Measurements from ENCODE around the gene HOXA3.

Gene HOXA3

DNA sequence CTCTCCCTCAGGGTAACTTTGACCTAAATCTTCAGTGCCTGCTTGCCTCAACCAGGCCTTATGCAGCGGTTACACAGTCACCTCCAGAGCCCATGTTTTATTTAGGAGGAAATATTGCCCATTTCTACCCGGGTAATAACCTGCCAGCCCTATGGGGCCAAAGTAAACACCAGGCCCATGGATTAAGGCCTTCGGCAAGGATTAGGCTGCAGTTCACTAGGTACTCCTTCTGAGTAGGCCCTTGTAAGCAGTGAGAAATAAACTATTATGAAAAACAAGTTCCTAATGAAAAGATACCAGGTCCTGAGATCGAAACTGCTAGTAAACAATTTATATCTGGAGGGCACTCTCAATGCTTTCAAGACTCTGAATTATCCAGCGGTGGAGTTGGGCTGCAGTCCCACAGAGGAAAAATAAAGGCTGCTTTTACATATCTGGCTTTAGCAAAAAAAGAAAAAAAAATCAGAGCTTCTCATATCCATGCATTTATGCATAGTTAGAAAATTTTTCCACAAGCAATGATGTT is 25.5 kb upstream of the HOXA3 start:
- no peak for DNase-seq

DNA sequence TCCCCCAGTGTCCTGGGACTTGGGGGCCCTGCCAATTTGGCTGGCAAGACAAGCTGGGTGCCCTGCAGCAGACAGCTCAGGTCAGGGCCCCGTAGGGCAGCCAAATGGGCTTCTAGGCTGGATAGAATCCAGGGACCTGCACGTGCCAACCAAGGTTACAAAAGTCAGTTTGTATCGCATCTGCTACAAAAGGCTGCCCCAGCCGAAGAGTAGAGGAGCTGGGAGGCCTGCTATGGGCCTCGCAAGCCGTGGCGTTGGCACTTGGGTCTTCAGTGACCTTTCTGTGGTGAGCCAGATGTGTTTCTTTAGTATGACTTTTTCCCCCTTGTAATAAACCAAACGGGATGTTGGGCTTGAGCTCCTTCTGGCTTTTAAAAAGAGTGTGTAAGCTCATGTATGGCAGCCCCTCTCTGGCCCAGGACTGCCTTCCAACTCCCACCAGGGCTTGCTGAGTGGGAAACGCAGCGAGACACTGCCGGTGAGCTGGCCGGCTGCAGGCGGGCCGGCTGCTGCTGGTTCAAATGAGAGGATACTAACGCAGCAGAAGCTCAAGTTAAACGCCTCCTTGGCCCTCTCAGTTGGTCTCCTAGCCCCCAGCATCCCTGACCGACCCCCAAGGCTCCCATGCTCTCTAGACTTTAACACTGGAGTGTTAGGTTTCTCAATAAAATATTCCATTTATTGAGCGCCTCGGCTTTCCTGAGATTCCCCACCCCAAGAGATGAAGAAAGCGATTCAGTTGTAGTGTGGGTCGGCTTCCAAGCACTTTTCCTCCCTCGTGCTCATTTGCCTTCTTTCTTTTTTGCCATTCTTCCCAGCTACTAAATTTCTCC is 24.8 kb upstream of the HOXA3 start:
- no peak for DNase-seq

DNA sequence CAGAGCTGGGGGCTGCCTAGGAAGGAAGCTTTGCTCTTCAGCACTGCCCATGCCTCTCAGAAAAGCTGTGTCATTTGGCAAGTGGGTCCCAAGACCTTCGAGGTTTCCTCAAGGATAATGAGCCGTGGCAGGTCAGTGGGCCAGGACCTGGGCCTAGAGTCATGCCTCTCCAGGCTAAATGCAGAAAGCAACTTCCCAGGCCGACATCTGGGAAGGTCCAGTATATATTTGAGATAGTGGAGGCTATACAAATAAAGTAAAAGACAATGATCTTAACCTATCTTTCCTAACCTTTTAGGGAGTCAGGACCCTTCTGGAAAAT is 24.1 kb upstream of the HOXA3 start:
- no peak for DNase-seq

DNA sequence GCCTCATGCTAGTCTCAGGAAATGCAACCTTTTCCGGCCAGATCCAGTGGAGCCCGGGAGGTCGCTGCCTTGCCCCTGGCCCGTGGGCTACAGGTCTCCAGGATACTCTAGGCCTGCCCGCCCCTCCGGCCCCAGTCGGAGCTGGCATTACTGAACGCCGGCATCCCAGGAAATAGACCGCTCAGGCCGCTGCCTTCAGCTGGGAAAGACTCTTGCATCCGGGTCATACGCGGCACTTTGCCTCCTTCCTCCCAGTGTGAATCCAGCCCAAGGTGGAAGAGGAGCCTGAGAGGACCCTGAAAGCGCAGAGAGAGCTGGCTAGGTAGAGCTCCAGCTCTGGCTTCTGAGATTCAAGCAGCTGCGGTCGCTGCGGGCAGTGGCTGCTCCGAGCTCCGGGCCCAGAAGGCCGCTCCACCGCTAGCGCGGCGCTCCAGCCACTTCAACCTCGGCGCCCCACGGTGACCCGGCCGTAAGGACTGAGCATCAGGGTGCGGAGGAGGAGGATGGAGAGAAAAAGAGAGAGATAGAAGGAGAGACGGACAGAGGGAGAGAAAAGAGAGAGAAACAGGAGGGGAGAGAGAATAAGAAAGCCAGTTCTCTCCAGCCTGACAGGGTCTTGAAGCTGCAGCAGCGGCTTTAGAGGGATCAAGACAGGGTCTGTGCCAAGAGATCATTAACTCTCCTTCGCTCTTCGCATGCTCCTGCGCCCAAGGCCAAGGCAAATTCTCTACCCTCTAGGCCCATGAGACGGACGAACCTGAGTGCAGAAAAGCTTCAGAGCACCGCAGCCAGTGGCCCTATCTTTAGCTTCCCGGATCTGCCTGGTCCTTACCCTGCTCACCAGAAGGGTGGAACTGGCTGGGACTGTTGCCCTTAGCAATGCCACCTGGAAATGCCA is 23.5 kb upstream of the HOXA3 start:
- DNase-seq = no peak

DNA sequence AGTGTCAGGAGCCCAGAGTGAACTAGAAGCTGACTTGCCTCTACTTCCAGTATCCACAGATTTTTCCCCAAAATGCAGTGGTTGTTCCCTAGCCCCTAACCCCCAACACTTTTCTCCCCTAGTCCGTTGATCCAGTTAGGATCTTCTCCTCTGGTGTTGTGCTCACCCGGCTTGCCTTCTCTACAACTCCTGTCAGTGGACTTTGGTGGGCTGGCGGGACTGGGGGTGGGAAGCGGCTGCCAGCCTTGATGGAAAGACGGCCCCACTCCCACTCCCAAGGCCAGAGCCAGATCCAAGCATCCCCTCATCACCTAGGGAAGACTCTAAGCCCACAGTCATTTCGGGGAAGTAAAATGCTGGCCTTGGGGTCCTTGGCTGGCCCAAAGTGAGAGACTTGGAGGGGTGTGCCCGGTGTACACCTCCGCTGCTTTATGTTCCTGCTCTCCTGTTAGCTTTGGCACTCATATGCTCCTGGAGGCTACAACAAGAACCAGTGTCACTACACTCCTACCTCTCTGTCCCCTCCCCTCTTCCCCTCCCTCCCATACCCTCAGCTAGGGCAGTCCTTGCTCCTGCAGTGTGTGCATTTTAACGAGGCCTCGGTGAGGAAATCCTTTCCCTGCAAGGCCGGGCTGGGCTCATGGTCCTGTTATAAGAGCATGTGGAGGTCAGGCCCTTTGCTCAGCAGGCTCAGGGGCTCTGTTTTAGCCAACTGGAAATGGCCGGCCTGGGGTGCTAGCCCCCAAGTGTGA is 22.7 kb upstream of the HOXA3 start:
- DNase-seq = no peak

DNA sequence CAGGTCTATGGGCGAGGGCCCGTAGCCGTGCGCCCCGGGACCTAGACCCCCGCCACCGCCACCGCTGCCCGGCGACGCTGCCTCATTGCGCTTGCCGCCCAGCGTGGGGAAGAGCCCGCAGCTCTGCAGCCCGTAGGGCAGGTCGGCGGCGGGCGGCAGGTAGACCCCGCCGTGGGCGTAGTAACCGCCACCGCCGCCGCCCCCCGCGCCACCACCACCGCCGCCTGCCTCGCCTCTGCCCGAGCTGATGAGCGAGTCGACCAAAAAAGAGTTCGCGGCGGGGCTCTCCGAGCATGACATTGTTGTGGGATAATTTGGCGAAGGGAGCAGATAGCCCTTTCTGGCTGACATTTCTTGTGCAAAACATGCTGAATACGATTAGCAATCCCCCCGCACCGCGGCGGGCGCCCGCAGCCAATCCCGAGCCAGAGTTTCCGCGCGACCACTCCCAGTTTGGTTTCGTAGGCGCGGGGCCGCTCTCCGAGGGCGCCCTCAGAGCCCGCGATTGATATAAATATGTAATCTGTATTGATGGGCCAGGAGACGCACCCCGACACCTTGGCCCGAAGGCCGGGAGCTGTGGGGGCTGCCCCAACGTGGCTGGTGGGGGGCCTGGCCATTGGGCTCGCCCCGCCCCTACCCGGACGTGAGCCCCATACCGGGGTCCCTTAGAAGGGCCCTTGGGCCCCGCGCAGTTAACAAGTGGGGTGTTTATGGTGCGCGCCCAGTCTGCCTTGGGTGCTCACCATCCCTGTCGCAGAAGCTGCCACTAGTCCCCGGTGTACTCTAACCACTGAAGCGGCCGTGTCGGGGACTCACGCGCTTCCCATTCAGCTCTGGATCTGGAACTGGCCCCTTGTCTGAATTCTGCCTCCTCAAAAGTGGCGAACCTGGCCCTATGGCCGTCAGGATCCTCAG is 21.8 kb upstream of the HOXA3 start, which contains the start of gene HOXA10:
Gene HOXA10 (minus strand): TSS at position 365 of the 918 bp plus-strand sequence. CDS start 14 bp downstream, at position 351.
- no peak for DNase-seq

DNA sequence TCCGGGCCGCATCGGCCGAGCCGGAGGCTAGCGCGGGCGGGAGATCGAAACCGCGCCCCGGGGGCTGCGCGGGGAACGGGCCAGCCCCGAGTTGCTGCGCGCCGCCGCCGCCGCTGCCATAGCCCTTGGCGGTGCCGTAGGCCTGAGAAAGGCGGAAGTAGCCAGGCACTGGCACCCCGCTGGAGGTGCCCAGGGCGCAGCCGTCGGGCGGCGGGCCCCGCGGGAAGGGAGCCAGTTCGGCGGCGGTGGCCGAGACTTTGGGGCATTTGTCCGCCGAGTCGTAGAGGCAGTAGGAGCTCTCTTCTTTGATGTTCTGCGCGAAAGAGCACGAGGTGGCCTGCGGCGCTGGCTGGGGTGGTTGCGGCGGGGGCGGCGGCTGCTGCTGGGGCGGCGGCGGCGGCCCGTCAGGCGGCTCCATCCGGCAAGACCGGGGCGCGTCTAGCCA is 21.1 kb upstream of the HOXA3 start:
- no peak for DNase-seq

DNA sequence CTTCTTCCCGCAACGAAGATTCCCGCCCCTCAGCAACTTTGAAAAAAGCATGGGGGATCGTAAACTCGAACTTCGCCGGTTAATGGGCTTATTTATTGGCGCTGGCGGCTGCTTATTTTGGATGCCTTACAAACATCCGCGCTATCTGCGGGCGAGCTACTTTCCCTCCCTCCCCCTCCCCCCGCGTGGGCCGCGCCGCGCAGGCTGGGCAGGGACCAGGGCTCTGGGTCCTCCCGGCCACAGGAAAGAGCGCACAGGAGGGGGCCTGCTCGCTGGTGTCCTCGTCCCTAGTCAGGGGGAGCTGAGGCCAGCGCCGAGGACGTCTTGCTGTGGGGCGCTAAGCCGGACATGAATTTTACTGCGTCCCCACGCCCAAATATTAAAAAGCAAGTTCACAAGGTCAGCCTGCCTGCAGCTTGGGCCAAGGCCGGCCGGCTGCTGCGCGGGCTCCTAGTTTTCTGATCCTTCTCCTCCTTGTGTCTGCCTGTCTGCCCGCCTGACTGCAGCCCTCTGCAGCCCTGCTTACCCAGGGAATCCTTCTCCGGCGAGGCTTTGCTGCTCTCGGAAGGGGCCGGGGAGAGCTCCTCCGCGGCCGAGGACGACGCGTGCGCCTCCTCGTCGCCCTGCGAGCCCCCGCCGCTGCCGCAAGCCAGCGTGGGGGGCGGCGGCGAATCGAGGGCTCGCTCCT is 20.6 kb upstream of the HOXA3 start:
- no peak for DNase-seq

DNA sequence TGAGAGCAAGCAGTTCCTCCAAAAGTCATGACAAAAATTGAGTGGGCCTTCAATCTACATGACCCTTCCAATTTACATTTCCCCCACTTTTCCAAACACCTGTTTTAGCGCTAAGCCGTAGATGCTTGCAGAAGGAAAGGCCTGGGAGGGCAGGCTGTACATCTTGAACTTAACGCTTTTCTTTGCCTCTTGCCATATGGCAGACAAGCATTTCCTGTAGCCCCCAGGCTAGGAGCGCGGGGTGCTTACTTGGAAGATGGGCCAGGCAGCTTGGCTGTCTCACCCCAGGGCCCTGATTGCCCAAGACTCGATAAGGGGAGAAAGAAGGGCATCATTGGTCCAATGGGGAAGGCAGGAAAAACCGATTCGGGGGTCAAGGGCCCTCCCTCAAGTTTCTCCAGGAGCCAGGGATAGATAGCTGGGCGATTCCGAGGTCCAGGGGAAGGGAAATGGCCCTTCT is 20.0 kb upstream of the HOXA3 start:
- no peak for DNase-seq

DNA sequence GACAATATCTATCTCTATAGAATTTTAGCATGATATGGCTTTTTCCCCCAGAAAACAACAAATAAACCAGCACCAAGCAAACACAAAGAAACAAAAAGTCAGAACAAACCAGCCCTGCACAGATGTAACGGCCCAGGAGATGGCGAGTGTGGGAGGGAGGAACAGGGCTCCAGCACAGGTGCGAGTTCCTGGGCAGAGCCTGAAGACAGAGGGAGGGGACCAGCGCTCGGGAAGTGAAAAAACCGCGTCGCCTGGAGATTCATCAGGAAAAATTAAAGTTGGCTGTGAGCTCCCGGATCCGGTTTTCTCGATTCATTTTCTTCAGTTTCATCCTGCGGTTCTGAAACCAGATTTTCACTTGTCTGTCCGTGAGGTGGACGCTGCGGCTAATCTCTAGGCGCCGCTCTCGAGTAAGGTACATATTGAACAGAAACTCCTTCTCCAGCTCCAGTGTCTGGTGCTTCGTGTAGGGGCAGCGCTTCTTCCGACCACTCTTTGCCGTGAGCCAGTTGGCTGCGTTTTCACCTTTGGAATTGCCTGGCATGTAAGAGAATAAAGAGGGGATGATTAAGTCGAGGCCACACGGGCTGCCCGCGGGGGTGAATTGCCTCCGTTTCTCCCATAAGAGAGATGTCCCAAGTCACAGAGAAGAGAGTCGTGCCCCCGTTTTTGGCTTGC is 19.4 kb upstream of the HOXA3 start:
- no peak for DNase-seq

DNA sequence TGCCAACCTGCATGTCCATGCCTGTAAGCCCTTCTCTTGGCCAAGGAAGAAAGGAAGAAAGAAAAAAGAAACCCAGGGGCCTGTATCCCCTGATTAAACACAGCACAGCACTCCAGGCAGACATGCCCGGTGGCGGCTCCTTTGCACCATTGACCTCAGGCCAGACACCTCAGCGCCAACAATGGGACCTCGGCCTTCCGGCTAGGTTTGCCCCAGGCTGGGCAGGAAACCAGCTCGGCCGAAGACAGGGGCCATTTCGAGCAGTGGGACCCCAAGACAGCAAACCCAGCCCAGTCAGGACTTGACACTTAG is 18.9 kb upstream of the HOXA3 start:
- DNase-seq = no peak

DNA sequence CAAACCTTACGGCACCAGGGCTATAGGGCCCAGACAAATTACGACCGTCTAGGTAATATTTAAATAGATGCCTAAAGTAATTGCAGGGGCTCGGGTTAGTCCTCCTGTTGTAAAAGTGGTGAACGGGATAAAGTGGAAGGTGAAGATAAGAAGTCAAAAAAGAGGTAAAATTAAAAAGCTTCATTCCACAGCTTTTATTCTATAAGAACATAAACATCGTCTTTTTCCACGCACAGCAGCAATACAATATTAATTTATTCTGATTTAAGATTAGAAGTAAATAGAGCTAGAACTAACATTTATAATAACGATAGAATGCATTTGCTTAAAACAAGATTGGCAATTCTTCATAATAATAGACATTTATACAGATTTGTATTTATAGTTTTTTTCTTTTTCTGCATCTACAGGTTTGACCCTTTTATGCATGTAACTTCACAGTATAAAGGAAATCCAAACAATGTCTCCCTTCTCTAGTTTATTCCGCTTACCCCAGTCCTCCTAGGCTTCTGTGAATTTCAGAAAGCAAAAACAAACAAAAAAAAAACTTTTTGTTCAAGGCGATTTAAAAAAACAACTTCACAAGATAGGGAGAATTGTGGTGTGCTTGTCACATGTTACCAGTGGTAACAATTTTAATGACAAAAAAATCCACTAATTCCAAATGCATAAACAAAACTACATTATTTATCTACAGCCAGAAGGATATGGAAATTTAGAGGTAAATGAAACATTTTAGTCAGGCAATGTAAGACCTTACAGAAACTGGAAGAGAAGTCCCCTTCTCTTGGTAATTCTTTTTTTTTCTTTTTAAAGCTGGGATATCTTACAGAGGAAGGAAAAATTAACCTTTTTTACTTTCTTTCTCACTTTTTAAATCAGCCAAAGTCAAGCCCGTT is 18.3 kb upstream of the HOXA3 start:
- no peak for DNase-seq

DNA sequence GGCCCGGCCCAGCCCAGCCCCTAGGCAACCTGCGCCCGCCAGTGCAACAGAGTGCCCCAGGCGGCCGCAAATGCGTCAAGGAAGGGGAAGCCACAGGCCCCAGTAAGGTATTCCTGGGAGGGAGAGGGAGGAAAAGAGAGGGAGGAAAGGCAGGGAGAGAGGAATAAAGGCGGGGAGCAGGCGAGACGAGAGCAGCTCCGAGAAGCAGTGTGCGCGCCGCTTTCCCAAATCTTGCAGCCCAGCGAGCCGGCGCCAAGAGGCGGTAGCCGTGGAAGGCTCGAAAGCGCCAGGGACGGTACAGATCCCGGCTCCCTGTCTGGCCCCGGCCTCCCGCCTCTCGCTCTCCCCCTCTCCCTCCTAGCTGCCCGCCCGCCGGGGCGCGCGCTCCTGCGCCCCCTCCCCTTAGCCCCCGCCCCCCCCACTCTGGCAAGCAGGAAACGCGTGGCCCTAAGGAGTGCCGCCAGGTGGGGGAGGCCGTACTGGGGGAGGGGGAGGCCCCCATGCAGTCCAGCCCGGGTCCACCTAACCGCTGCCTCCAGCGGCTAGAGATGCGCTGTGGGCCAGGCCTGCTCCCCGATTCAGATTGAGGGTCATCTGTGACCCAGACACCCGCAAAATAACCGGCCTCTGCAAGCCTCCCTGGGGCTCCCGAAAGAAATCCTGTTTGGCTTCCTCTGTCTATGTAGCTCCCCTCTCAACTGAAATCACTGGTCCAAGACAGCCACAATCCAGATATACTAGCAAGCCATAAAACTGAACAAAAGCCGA is 17.5 kb upstream of the HOXA3 start:
- DNase-seq = no peak

DNA sequence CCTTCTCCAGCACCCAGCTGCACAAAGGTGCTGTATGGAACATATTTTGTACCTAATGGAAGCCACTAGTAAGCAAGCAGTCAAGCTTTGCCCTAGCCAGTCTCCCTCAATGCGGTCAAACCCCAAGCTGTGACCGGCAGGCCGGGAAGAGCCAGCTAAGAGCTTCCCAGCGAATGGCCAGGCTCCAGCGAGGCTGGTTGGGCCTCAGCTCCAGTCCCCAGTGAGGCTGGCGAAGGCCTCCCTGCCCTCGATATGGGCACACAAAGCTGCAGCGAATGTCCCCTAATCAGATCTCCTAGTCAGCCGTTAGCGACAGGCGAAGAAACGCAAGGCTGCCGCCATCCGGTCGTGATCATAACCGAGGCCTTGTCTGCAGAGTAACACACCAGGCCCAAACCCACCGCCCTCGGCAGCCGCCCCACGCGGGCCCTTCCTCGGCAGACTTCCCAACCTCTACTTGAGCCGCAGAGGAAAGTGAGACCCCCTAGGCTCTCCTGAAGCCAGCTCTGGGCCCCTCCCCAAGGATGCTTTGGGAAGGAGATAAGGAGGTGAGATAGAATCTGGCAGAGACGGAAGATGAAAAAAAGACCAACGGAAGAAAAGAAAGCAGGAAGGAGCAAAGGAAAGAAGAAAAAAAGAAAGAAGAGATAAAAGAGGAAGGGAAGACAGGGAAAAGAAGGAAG is 16.0 kb upstream of the HOXA3 start:
- DNase-seq = no peak

DNA sequence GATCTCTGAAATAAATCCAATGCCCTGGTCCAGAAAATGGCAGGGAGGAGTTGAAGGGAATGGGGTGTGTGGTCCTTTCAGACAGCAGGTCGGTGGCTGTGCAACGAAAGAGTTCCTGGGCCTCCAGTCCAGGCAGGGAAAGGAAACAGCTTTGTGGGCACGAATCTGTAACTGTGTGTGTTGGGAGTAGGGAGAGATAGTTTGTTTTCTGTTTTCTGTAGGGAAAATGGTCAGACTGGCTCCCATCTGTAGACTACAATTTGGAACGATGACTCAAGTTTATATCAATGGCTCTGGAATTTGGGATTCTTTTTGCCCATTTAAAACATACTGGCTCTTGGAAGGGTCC is 15.5 kb upstream of the HOXA3 start:
- no peak for DNase-seq

DNA sequence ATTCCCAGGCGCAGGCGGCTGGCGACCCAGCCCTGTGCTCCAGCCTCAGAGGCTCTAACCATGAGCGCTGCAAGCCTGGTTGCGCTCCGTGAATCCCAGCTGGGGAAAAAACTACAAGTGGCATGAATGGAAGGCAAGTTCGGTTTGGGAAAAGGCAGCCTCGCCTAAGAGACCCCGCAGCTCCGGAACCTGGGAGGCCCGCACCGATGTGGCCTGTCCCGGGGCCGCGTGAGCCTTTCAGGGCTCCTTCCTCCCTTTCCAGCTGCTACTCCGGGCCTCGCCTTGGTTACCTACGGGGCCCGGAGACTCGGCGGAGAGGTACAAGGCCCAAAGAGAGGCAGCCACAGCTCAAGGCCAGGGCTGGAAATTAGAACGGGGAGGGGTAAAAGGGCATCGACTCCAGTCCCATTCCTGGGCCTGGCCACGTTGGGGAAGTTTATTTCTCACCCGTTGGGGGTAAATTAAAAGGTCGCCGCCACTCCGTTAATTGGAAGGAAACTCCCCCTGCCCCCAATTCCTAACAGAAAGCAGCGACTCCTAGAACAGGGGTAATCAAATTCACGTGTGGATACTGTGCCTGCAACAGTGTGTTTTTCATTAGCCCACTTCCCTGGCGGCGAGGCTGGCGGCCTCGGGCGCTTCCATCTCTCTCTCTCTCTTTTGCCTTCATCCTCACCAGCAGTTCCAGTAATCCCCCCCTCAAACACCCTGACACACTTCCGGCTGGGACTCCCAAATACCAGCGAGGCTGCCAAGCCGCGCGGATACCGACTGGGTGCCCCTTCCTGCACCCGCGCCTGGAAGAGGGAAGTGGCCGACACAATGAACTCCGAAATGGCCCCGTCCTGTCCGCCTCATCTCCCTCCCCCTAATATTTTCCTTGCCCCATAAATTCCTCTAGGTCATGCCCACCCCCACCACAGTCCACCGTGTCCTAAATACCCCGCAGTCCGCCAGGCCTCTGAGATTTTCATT is 14.4 kb upstream of the HOXA3 start:
- no peak for DNase-seq

DNA sequence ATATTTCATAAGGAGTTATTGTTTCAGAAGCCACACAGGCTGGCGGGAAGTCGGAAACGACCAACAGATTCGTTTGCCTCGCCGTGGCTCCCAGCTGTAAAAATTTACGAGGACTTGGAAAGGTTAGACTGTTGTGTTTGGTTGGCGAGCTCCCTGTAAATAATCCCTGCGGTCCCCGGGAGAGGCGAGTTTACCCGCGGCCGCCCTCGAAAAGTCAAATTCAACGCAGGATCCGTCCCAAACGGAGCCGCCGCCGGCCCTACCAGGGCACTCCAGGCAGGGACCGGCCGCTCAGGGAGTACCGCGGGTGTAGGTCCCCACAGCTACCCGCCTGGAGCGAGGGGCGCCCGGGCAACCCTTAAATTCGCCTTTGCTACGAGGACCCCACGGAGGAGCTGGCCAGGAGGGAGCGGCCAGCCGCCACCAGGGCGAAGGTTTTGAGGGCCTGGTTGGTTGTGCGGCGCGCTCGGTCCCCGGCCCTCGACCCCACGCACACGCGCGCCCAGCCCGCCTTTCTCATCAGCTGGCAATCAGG is 13.7 kb upstream of the HOXA3 start:
- DNase-seq = no peak
